HL-60 (cell line): ENCODE measurements around the gene TADA2A.

Experiments
- GABPA ChIP-seq: IDR thresholded peaks from 2 replicates; pipeline ENCODE4 v1.6.1; 2012; ENCODE audit warnings: low read depth
- POLR2AphosphoS5 ChIP-seq: IDR thresholded peaks from 2 replicates; pipeline ENCODE4 v1.6.1; 2012; ENCODE audit warnings: low read depth
- SPI1 ChIP-seq: IDR thresholded peaks from 2 replicates; pipeline ENCODE4 v1.6.1; 2012; ENCODE audit warnings: low read depth, mild to moderate bottlenecking, borderline replicate concordance
- TF ChIP-seq, protein P1 (sequence below): IDR thresholded peaks from one replicate; pipeline ENCODE4 v1.5.1; 2011; ENCODE audit warnings: low read length, control low read depth, inconsistent platforms; ENCODE audit not compliant: insufficient read depth

DNA sequence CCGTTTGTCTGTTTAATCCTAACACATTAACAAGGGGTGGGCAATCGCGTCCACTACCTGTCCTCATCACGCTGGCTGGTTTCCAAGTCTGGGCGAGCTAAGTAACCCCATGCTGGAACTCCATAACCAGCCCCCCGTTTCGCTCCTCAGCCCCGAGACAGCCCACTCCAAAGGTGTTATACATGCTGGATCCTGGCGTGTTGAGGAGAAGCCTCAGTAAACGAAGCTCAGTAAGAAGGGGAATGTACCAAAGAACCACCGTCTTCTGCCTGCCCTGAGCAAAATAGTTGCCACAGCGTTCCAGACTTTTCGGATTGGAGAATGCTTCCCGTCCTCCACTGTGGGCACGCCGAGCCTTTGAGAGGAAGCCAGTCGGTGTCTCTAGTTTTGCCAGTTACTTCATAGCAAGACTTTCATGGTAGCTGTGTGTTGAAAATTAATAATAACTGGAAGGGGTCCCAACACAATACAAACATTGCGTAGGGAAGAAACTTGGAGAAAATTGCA is 47.0 kb upstream of the TADA2A start:
- TF ChIP-seq GABPA = no peak
- no peak for TF ChIP-seq SPI1
- TF ChIP-seq, protein P1, sequence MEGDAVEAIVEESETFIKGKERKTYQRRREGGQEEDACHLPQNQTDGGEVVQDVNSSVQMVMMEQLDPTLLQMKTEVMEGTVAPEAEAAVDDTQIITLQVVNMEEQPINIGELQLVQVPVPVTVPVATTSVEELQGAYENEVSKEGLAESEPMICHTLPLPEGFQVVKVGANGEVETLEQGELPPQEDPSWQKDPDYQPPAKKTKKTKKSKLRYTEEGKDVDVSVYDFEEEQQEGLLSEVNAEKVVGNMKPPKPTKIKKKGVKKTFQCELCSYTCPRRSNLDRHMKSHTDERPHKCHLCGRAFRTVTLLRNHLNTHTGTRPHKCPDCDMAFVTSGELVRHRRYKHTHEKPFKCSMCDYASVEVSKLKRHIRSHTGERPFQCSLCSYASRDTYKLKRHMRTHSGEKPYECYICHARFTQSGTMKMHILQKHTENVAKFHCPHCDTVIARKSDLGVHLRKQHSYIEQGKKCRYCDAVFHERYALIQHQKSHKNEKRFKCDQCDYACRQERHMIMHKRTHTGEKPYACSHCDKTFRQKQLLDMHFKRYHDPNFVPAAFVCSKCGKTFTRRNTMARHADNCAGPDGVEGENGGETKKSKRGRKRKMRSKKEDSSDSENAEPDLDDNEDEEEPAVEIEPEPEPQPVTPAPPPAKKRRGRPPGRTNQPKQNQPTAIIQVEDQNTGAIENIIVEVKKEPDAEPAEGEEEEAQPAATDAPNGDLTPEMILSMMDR = no peak
- no peak for TF ChIP-seq POLR2AphosphoS5
